WTC11 (cell line): Measurements from ENCODE around the gene CENPN.

ENCODE experiments used
- KAT7 ChIP-seq: sonication (generic); formaldehyde crosslinking; IDR thresholded peaks from 2 replicates; pipeline ENCODE4 v1.8.1; 2023; ENCODE audit warnings: missing genetic modification reagents, mild to moderate bottlenecking, borderline replicate concordance
- NR2C2 ChIP-seq: sonication (generic); formaldehyde crosslinking; IDR thresholded peaks from 2 replicates; pipeline ENCODE4 v1.8.0; 2022; ENCODE audit warnings: mild to moderate bottlenecking, missing genetic modification reagents
- TCF7 ChIP-seq: sonication (generic); formaldehyde crosslinking; IDR thresholded peaks from 2 replicates; pipeline ENCODE4 v1.8.0; 2022; ENCODE audit warnings: mild to moderate bottlenecking, low read depth, missing genetic modification reagents, moderate library complexity
- TF ChIP-seq, protein P1 (sequence below): fragments of 200-600 bp; IDR thresholded peaks from 2 replicates; pipeline ENCODE4 v1.8.0; 2022; ENCODE audit warnings: antibody characterized with exemption
- TF ChIP-seq, protein P2 (sequence below): sonication (generic); formaldehyde crosslinking; IDR thresholded peaks from 2 replicates; pipeline ENCODE4 v1.8.1; 2022; ENCODE audit warnings: missing genetic modification reagents, borderline replicate concordance
- TF ChIP-seq, protein P3 (sequence below): sonication (generic); formaldehyde crosslinking; IDR thresholded peaks from 2 replicates; pipeline ENCODE4 v1.8.1; 2023; ENCODE audit warnings: mild to moderate bottlenecking, missing genetic modification reagents
- TF ChIP-seq, protein P4 (sequence below): sonication (generic); formaldehyde crosslinking; IDR thresholded peaks from 2 replicates; pipeline ENCODE4 v1.8.0; 2023; ENCODE audit warnings: missing genetic modification reagents
- TF ChIP-seq, protein P5 (sequence below): fragments of 250-450 bp; sonication (Bioruptor Pico); IDR thresholded peaks from 2 replicates; pipeline ENCODE4 v2.1.2; 2022; ENCODE audit warnings: mild to moderate bottlenecking, moderate library complexity
- TF ChIP-seq, protein P6 (sequence below): sonication (generic); formaldehyde crosslinking; IDR thresholded peaks from 2 replicates; pipeline ENCODE4 v1.8.1; 2022; ENCODE audit warnings: low read depth, mild to moderate bottlenecking, moderate library complexity, missing genetic modification reagents, borderline replicate concordance

DNA sequence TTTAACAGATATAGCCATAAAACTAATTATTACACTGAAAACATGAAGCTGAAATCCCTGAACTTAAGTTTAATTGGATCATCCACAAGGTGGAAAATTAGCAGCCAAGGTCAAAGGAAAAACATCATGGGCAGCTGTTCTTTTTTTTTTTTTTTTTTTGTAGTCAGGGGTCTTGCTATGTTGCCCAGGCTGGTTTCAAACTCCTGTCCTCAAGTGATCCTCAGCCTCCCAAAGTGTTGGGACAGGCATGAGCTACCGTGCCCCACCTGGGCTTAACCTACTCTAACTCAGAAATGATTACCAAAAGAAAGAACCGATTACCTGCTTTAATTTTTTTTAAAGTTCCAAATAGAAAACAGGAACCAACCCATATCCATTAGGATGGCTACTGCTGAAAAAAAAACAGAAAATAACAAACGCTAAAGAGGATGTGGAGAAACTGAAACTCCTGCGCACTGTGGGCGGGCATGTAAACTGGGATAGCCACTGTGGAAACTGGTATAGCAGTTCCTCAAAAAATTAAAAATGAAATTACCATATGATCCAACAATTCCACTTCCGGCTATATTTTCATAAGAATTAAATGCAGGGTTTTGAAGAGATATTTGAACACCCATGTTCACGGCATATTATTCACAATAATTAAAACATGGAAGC is 8.9 kb upstream of the CENPN start:
- TF ChIP-seq, protein P1, sequence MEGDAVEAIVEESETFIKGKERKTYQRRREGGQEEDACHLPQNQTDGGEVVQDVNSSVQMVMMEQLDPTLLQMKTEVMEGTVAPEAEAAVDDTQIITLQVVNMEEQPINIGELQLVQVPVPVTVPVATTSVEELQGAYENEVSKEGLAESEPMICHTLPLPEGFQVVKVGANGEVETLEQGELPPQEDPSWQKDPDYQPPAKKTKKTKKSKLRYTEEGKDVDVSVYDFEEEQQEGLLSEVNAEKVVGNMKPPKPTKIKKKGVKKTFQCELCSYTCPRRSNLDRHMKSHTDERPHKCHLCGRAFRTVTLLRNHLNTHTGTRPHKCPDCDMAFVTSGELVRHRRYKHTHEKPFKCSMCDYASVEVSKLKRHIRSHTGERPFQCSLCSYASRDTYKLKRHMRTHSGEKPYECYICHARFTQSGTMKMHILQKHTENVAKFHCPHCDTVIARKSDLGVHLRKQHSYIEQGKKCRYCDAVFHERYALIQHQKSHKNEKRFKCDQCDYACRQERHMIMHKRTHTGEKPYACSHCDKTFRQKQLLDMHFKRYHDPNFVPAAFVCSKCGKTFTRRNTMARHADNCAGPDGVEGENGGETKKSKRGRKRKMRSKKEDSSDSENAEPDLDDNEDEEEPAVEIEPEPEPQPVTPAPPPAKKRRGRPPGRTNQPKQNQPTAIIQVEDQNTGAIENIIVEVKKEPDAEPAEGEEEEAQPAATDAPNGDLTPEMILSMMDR = no peak
- TF ChIP-seq, protein P2, sequence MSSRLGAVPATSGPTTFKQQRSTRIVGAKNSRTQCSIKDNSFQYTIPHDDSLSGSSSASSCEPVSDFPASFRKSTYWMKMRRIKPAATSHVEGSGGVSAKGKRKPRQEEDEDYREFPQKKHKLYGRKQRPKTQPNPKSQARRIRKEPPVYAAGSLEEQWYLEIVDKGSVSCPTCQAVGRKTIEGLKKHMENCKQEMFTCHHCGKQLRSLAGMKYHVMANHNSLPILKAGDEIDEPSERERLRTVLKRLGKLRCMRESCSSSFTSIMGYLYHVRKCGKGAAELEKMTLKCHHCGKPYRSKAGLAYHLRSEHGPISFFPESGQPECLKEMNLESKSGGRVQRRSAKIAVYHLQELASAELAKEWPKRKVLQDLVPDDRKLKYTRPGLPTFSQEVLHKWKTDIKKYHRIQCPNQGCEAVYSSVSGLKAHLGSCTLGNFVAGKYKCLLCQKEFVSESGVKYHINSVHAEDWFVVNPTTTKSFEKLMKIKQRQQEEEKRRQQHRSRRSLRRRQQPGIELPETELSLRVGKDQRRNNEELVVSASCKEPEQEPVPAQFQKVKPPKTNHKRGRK (CRISPR knock-in tag) = no peak
- TF ChIP-seq NR2C2 (CRISPR knock-in tag) = no peak
- TF ChIP-seq, protein P3, sequence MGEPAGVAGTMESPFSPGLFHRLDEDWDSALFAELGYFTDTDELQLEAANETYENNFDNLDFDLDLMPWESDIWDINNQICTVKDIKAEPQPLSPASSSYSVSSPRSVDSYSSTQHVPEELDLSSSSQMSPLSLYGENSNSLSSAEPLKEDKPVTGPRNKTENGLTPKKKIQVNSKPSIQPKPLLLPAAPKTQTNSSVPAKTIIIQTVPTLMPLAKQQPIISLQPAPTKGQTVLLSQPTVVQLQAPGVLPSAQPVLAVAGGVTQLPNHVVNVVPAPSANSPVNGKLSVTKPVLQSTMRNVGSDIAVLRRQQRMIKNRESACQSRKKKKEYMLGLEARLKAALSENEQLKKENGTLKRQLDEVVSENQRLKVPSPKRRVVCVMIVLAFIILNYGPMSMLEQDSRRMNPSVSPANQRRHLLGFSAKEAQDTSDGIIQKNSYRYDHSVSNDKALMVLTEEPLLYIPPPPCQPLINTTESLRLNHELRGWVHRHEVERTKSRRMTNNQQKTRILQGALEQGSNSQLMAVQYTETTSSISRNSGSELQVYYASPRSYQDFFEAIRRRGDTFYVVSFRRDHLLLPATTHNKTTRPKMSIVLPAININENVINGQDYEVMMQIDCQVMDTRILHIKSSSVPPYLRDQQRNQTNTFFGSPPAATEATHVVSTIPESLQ (CRISPR knock-in tag) = no peak
- TF ChIP-seq, protein P4, sequence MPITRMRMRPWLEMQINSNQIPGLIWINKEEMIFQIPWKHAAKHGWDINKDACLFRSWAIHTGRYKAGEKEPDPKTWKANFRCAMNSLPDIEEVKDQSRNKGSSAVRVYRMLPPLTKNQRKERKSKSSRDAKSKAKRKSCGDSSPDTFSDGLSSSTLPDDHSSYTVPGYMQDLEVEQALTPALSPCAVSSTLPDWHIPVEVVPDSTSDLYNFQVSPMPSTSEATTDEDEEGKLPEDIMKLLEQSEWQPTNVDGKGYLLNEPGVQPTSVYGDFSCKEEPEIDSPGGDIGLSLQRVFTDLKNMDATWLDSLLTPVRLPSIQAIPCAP (CRISPR knock-in tag) = no peak
- TF ChIP-seq KAT7 (CRISPR knock-in tag) = no peak
- no peak for TF ChIP-seq TCF7 (CRISPR knock-in tag)
- TF ChIP-seq, protein P5, sequence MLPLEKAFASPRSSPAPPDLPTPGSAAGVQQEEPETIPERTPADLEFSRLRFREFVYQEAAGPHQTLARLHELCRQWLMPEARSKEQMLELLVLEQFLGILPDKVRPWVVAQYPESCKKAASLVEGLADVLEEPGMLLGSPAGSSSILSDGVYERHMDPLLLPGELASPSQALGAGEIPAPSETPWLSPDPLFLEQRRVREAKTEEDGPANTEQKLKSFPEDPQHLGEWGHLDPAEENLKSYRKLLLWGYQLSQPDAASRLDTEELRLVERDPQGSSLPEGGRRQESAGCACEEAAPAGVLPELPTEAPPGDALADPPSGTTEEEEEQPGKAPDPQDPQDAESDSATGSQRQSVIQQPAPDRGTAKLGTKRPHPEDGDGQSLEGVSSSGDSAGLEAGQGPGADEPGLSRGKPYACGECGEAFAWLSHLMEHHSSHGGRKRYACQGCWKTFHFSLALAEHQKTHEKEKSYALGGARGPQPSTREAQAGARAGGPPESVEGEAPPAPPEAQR = no peak
- TF ChIP-seq, protein P6, sequence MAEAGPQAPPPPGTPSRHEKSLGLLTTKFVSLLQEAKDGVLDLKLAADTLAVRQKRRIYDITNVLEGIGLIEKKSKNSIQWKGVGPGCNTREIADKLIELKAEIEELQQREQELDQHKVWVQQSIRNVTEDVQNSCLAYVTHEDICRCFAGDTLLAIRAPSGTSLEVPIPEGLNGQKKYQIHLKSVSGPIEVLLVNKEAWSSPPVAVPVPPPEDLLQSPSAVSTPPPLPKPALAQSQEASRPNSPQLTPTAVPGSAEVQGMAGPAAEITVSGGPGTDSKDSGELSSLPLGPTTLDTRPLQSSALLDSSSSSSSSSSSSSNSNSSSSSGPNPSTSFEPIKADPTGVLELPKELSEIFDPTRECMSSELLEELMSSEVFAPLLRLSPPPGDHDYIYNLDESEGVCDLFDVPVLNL = no peak
